Mesodermal cell (in vitro differentiated cells): Measurements from ENCODE around the gene OR8B3. TPM values are rescaled to one million over a fixed set of nuclear protein-coding genes. Genes with fewer than 3 reads are reported as not detected.

Experiments
- H3K27ac ChIP-seq: 2 replicates; pipeline ENCODE4 v1.7.0; 2013; ENCODE audit warnings: mild to moderate bottlenecking, low read depth, low read length, moderate library complexity; ENCODE audit not compliant: severe bottlenecking
- H3K36me3 ChIP-seq: 2 replicates; pipeline ENCODE4 v1.7.1; 2013; ENCODE audit warnings: mild to moderate bottlenecking, low read length, moderate library complexity; ENCODE audit not compliant: control insufficient read depth, insufficient read depth
- H3K4me1 ChIP-seq: one replicate; pipeline ENCODE4 v1.7.1; 2013; ENCODE audit warnings: mild to moderate bottlenecking, low read length; ENCODE audit not compliant: insufficient read depth, control insufficient read depth, poor library complexity, severe bottlenecking
- H3K4me3 ChIP-seq: 2 replicates; pipeline ENCODE4 v1.7.0; 2013; ENCODE audit warnings: low read length, control low read depth, mild to moderate bottlenecking; ENCODE audit not compliant: insufficient read depth, poor library complexity, severe bottlenecking; ENCODE audit errors: extremely low read depth
- H3K9me3 ChIP-seq: 2 replicates; pipeline ENCODE4 v1.7.1; 2013; ENCODE audit warnings: mild to moderate bottlenecking, low read length, moderate library complexity; ENCODE audit not compliant: control insufficient read depth
- WGBS, 2 experiments: methylation state at CpG; one replicate each; pipeline ENCODE4 v1.1.5; 2013; ENCODE audit warnings: missing lambda C conversion rate in 2 of 2; ENCODE audit not compliant: insufficient coverage in 2 of 2; 5-methylcytosine and 5-hydroxymethylcytosine counted together
- polyA plus RNA-seq, 2 experiments: library from polyadenylated mRNA; stranded (reverse); fragments of 50-300 nt; gene quantifications; one replicate each; pipeline ENCODE4 v1.2.3, GENCODE V29; 2013

The OR8B3 gene
- polyA plus RNA-seq (2013, experiment 1 of 2), result not detected
- not detected for polyA plus RNA-seq (2013, experiment 2 of 2)

GRCh38 chr11:124398924-124399323 lies at the start of gene OR8B3:
TSS of gene OR8B3 (minus strand) at chr11:124399024. CDS start at chr11:124397351, 1,673 bp downstream.
- Histone ChIP-seq H3K27ac (no peak within 1 kb of the TSS), H3K4me1 (peaks cover 3% of the 10 kb centered on the region), H3K4me3 (no peak within 1 kb of the TSS), H3K9me3 (no peaks in the 10 kb centered on the region), H3K36me3 (no peaks in the 10 kb centered on the region)

- H3K36me3 ChIP-seq, result no peaks in the 10 kb centered on the region
- H3K9me3 ChIP-seq, result no peaks in the 10 kb centered on the region
- WGBS, 2 experiments, result 67 to 91% methylated on average over 1 of the region's 1 CpG
- no peaks in the 10 kb centered on the region for H3K4me1 ChIP-seq
- no peak overlapping the region for H3K4me3 ChIP-seq
- no peak overlapping the region for H3K27ac ChIP-seq
Measured at GRCh38 chr11:124446916-124447315, 48.1 kb upstream of the OR8B3 start.

- no peak within 1 kb of the TSS for H3K4me3 ChIP-seq
- WGBS, 2 experiments, result 91% methylated on average over 1 of the region's 1 CpG; no CpG with 5 or more reads in 1 of the 2 experiments
- no peaks in the 10 kb centered on the region for H3K4me1 ChIP-seq
- no peaks in the 10 kb centered on the region for H3K36me3 ChIP-seq
- H3K9me3 ChIP-seq, result no peaks in the 10 kb centered on the region
- H3K27ac ChIP-seq, result no peak within 1 kb of the TSS
Measured at GRCh38 chr11:124445646-124446150, 46.9 kb upstream of the OR8B3 start, which contains the start of gene OR8B8. TSS of gene OR8B8 (minus strand) at chr11:124445696. CDS start at chr11:124441085, 4,611 bp downstream.

- Histone ChIP-seq H3K27ac (no peak overlapping the region), H3K36me3 (no peaks in the 10 kb centered on the region), H3K9me3 (no peaks in the 10 kb centered on the region), H3K4me3 (no peak overlapping the region), H3K4me1 (no peaks in the 10 kb centered on the region)
- WGBS, 2 experiments, result 69 to 100% methylated on average over 1 of the region's 2 CpGs
Measured at GRCh38 chr11:124442847-124443246, 44.0 kb upstream of the OR8B3 start.

GRCh38 chr11:124442442-124442841 lies 43.6 kb upstream of the OR8B3 start:
- H3K4me3 ChIP-seq, result no peak overlapping the region
- H3K4me1 ChIP-seq, result no peaks in the 10 kb centered on the region
- 78 to 83% methylated on average over 6 of the region's 6 CpGs for WGBS, 2 experiments
- no peaks in the 10 kb centered on the region for H3K9me3 ChIP-seq
- H3K36me3 ChIP-seq, result no peaks in the 10 kb centered on the region
- no peak overlapping the region for H3K27ac ChIP-seq

- Histone ChIP-seq H3K4me3 (no peak overlapping the region), H3K27ac (no peak overlapping the region), H3K4me1 (no peaks in the 10 kb centered on the region), H3K9me3 (no peaks in the 10 kb centered on the region), H3K36me3 (no peaks in the 10 kb centered on the region)
- WGBS, 2 experiments, result 84 to 89% methylated on average over 6 to 7 of the region's 7 CpGs
Measured at GRCh38 chr11:124441519-124441918, 42.7 kb upstream of the OR8B3 start.

GRCh38 chr11:124441081-124441480 lies 42.3 kb upstream of the OR8B3 start:
- H3K4me1 ChIP-seq, result no peaks in the 10 kb centered on the region
- no peak overlapping the region for H3K27ac ChIP-seq
- no peaks in the 10 kb centered on the region for H3K36me3 ChIP-seq
- H3K4me3 ChIP-seq, result no peak overlapping the region
- WGBS, 2 experiments, result 71 to 96% methylated on average over 1 to 5 of the region's 5 CpGs
- H3K9me3 ChIP-seq, result no peaks in the 10 kb centered on the region

- H3K4me3 ChIP-seq, result no peak overlapping the region
- no peaks in the 10 kb centered on the region for H3K4me1 ChIP-seq
- H3K9me3 ChIP-seq, result no peaks in the 10 kb centered on the region
- H3K27ac ChIP-seq, result no peak overlapping the region
- WGBS, 2 experiments, result 84 to 87% methylated on average over 3 to 4 of the region's 4 CpGs
- H3K36me3 ChIP-seq, result no peaks in the 10 kb centered on the region
Measured at GRCh38 chr11:124440608-124441007, 41.8 kb upstream of the OR8B3 start.

GRCh38 chr11:124434699-124435098 lies 35.9 kb upstream of the OR8B3 start:
- Histone ChIP-seq H3K4me3 (no peak overlapping the region), H3K36me3 (no peaks in the 10 kb centered on the region), H3K9me3 (peaks cover 5% of the 10 kb centered on the region), H3K4me1 (no peaks in the 10 kb centered on the region), H3K27ac (no peak overlapping the region)
- 100% methylated on average over 1 of the region's 2 CpGs; no CpG with 5 or more reads in 1 of the 2 experiments for WGBS, 2 experiments

GRCh38 chr11:124429599-124429998 lies 30.8 kb upstream of the OR8B3 start:
- Histone ChIP-seq H3K4me3 (no peak overlapping the region), H3K36me3 (no peaks in the 10 kb centered on the region), H3K9me3 (peaks cover 5% of the 10 kb centered on the region), H3K4me1 (no peaks in the 10 kb centered on the region), H3K27ac (no peak overlapping the region)
- WGBS, 2 experiments, result no CpG with 5 or more reads among the region's 2 CpGs

GRCh38 chr11:124424384-124424921 lies 25.6 kb upstream of the OR8B3 start, which contains the start of gene OR8B4:
TSS of gene OR8B4 (minus strand) at chr11:124424871. CDS start at chr11:124424871, 0 bp downstream.
- H3K27ac ChIP-seq, result no peak within 1 kb of the TSS
- 92% methylated on average over 2 of the region's 2 CpGs; no CpG with 5 or more reads in 1 of the 2 experiments for WGBS, 2 experiments
- H3K9me3 ChIP-seq, result no peaks in the 10 kb centered on the region
- no peaks in the 10 kb centered on the region for H3K36me3 ChIP-seq
- H3K4me3 ChIP-seq, result no peak within 1 kb of the TSS
- H3K4me1 ChIP-seq, result no peaks in the 10 kb centered on the region
